ENCODE data around the gene SMARCA2.

Gene SMARCA2

DNA sequence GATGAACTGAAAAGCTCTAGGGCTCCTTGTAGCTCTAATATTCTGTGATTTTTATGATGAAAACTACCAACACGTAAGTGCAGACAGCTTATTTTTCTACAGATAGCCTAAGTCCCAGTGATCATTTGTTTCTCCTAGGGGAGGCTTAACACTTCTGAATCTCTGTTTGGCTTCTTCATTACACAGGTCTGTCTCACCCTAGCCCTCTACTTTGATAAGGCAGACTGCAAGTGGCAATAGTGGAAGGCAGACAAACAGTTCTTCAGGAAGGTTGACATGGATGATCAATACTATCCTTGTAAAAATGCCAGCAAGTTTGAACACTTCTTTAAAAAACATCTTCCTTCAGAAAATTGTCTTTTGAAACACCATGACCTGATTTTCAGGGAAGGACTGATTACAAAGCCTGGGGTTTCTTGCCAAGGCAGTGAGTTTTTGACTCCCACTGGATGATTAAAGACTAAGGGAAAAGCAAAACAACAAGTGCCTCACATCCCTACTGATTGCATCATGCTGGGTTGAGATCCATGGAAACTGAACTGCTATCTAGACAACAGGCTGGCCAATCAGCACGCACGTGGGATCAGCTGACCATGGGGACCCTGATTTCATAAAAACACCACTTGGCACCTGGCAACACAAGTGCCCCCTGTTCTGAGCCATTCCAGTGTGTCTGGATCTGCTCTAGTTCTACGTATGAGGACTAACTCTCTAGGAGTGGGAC, 212.2 kb downstream of the SMARCA2 start:
- no peak for DNase-seq
- in situ Hi-C loops (cut with MboI; ENCODE audit: low pct_unique_long_range_greater_than_20kb, low sequenced_read_pairs), result no loop called here

DNA sequence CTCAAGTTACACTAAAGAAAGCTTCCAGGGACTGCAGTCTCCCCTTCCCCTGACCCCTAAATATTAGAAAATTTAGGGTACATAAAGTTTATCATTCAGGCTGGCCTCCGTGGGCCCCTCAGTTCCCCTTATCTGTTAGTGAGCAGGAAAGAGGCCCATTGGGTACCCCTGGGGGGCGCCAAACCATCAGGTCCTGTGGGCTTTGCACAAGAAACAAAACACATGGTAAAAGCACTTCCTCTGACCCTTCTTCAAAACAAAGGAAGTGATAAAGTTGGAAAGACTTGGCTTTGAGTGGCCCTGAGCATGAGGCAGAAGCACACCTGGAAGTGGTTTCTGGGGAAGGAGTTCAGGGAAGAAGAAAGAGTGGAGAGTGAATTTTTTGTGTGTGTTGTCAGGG, 213.0 kb downstream of the SMARCA2 start:
- peak; percentile 79 for DNase-seq
- in situ Hi-C loops (cut with MboI; ENCODE audit: low pct_unique_long_range_greater_than_20kb, low sequenced_read_pairs), result no loop called here

DNA sequence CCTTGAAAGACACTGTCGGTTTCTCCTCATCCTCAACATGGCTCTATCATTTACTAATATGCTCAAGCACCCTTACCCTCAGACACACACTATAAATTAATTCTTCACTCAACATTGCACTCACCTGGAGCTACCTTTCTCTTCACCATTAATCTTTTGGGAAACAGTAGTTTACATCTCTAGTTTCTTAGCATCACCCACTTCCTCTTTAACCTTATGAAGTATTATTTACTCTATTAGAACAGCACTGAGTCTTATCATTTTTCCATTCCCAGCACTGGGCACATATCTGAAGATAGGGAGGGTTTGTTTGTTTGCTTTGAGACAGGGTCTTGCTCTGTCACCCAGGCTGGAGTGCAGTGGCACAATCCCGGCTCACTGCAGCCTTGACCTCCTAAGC, 213.5 kb downstream of the SMARCA2 start:
- in situ Hi-C loops (cut with MboI; ENCODE audit: low pct_unique_long_range_greater_than_20kb, low sequenced_read_pairs), result no loop called here
- DNase-seq, result no peak

DNA sequence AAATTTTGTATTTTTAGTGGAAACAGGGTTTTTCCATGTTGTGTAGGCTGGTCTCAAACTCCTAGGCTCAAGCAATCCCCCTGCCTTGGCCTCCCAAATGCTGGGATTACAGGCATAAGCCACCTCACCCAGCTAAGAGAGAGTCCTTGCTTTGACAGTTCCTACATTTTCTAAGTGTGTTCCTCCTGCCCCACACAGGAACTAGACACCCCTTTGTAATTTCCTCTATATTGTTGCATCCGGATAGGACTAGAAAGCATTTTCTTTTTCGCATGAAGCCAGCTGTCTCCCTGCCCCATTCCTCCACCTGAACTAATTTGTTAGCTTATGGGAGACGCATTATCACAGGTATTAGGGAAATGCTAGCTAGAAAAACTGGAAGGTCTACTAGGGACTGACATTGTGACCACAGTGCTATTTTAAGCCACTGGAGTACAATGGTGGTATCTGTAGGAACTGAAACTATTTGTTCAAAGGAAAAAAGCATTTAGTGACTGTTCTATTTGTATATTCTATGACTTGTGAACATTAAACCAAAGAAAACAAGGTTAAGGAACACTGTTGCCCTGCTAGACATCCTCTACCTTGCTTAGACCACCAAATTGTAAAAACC, 214.1 kb downstream of the SMARCA2 start:
- DNase-seq, result peak; percentile 60
- in situ Hi-C loops (cut with MboI; ENCODE audit: low pct_unique_long_range_greater_than_20kb, low sequenced_read_pairs), result no loop called here

DNA sequence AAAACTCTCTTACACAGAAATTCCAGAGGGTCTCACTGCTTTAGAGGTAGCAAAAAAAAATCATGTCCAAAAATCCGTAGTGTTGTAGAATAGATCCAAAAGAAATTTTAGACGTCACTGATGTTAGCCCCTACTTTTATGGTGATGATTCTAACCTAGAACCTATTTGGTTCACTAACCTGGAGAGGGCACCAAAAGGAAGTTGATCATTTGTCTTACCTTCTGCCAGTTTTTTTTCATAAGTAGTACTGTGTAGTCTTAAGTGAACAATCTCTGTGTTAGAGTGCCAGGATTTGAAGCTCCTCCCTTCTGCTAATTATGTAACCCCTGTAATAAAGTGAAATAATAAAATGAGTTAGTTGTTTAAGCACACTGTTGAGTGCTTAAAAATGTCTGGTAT, 215.2 kb downstream of the SMARCA2 start:
- DNase-seq, result peak; percentile 11
- in situ Hi-C loops (cut with MboI; ENCODE audit: low pct_unique_long_range_greater_than_20kb, low sequenced_read_pairs), result no loop called here

DNA sequence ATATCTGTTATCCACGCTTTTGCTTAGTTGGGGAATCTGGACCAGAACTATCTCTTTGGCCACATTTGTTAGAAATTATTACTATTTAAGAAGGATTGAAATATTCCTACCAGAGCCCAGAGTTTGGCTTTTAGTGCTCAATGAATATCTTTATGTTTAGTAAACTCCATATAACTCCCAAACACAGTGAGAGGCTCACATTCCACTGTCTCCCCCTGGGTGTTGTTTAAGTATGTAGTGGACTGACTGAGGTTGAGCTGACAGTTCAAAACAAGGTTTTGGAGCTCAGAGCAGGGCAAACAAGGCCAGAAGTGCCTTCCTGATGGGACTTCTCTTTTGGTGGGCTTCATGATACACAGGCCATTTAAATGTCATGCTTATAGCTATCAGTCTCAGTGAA, 216.0 kb downstream of the SMARCA2 start:
- in situ Hi-C loops (cut with MboI; ENCODE audit: low pct_unique_long_range_greater_than_20kb, low sequenced_read_pairs), result no loop called here
- no peak for DNase-seq

DNA sequence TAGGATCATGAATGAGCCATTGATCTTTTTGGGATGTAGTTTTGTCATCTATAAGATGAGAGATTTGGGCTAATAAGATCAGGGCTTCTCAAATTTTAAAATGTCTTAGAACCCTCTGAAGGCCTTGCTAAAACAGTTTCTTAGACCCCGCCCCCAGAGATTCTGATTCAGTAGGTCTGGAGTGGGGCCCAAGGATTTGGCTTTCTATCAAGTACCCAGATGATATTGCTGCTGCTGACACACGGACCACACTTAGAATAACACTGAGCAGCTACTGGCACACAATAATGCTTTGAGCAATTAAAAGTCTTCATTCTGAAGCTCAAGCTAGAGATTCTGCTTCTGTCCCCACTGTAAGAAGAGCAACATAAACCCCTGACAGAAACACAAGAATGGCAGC, 216.7 kb downstream of the SMARCA2 start:
- in situ Hi-C loops (cut with MboI; ENCODE audit: low pct_unique_long_range_greater_than_20kb, low sequenced_read_pairs), result no loop called here
- DNase-seq, result no peak

DNA sequence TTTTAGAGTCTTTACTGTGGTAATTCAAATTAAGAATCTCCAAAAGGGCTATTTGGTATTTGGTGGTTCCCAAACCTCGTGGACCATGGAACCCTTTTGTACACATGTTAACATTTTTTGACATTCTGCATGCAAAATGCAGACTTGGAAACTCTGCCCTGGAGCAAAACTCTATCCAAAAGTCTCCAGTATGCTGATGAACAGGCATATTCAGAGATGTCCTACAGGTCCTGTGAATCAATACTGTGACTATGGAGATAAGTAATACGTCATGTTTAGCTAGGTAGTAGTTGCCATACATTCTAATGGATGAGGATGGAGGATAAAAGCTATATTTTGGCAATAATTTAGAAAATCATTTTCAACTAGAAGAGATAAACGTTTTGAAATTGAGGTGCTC, 218.1 kb downstream of the SMARCA2 start:
- in situ Hi-C loops (cut with MboI; ENCODE audit: low pct_unique_long_range_greater_than_20kb, low sequenced_read_pairs), result no loop called here
- DNase-seq, result no peak

DNA sequence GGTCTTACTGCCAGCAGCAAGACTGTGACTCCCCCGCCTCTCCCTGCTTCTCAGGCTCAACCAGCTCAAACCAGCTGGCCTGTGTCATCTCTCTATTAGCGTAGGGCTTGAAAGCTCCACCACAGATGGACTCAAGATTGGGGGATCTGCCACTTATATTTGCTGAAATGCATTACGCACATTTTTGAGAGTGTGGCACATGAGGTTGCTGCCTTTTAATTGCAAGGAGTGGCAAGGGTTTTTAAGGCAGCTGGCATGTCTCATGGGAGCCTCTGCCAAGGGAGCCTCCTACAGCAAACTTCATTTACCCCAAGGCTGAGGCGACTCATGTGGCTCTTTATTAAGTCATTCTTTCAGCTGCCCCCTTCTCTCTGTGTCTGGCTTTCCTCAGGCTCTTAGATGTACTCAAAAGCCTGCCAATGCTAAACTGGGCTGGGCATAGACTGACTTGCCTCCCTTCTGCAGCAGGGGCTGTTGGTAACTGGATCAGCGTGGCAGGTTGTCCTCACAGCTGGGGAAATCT, 219.3 kb downstream of the SMARCA2 start:
- no peak for DNase-seq
- in situ Hi-C loops (cut with MboI; ENCODE audit: low pct_unique_long_range_greater_than_20kb, low sequenced_read_pairs), result no loop called here

DNA sequence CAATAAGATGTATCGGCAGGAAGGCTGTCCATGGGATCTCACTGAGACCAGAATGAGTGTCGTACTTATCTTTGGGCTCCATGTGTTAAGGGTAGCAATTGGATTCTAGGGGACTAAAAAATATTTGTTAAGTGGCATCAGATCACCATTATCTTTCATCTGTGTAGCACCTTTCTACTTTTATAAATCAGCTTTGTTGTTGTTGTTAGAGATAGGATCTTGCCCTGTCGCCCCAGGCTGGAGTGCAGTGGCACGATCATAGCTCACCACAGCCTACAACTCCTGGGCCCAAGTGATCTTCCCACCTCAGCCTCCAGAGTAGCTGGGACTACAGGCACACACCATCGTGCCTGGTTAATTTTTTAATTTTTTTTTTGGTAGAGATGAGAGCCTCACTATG, 220.5 kb downstream of the SMARCA2 start:
- in situ Hi-C loops (cut with MboI; ENCODE audit: low pct_unique_long_range_greater_than_20kb, low sequenced_read_pairs), result no loop called here
- no peak for DNase-seq

DNA sequence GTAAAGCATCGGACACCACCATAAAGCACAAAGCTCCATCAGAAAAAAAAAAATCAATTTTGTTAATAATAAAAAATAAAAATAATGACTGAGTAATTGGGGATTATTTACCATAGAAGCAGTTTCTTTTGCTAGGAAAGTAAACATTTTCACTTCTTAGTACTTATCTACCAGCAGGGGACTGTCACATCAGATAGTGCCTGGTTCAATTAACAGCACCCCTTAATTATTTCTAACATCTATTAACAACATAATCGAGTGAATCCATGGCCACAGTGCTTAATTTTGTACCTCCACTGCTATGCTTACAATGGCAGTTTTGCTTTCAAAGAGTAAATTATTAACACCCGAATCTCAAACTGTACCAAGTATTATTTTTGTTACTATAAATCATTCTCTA, 221.7 kb downstream of the SMARCA2 start:
- in situ Hi-C loops (cut with MboI; ENCODE audit: low pct_unique_long_range_greater_than_20kb, low sequenced_read_pairs), result no loop called here
- no peak for DNase-seq

DNA sequence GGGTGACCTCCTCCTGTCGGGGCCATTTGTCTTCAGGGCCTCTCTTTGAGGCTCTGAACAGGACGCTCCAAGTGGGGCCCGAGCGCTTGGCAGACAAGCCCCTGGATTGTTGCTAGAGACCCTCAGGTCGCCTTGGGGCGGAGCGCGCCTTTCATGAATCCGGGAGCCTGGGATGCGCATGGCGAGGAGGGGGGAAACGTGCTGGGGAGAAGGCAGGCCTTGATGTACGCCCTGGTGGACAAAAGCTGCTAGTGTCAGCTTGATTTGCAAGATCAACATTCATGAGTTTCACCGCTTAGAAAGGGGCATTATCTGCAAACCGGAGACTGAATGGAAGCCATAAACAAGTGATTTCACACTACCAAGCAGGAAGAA, 226.3 kb downstream of the SMARCA2 start:
- in situ Hi-C loops (cut with MboI; ENCODE audit: low pct_unique_long_range_greater_than_20kb, low sequenced_read_pairs), result no loop called here
- DNase-seq, result no peak

DNA sequence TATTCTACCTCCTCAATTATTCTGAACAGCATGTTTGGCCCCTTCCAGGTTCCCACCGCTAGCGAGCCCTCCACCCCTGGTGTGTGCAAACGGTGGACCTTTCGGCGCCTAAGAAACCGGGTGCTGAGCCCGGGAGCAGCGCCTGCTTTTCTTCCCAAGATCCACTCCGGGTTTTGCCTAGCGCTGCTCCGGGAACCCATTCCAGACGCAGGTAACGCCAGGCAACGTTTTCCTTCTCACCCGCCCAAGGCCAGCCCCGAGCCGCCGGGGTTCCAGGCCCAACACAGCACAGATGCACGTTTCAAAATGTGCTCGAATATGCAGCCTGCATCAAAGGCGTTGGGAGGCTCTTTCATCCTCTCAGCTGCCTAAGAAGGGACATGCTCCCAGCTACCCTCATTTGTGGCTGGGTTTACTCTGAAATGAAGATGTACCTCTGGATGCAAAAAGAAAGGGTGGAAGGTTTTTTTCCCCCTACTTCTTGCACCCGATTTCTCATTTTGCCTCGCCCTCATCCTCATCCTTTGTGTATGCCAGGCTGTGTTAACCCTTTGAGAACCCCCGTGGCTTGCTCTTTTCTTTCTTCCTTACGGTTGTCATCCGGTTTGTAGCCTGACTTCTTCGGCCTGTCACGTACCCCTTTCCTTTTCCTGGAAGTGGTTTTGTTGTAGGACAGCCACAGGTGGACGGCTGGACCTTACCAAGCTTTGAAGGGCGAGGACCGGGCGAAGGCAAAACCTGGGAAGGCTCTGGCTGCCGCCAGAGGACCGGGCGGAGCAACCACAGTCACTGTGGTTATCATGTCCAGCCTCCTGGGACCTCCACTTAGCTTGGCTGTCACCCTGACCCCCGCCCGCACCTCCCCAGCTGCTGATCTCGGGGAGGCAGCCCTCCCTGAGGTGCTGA, 226.9 kb downstream of the SMARCA2 start:
- in situ Hi-C loops (cut with MboI; ENCODE audit: low pct_unique_long_range_greater_than_20kb, low sequenced_read_pairs), result no loop called here

DNA sequence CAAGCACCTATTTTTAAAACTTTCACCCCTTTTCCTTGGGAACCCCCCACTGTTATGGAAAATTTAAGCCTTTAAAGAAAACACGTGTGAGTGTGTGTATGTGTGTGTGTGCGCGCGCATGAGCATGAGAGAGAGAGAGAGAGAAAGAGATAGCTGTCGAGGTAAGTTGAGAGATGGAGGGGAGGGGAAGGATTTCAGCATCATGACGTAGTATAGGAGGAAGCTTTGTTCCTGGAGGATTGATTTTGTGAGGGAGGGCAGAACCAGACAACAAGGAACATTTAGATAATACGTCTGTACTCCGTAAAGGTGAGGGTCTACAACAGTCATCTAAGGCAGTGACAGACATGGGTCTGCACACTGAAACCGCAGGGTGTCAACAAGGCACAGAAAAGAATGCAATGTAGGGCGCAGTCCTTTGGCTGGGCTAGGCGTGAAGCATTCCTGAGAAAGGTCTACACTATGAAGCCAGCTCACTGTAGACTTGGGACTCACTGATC, 227.7 kb downstream of the SMARCA2 start:
- no peak for DNase-seq
- in situ Hi-C loops (cut with MboI; ENCODE audit: low pct_unique_long_range_greater_than_20kb, low sequenced_read_pairs), result no loop called here

More for the DNA sequence above, 226.9 kb downstream of the SMARCA2 start:
- DNase-seq, result peak; percentile 83

All from KBM-7 (cell line).